ENCODE data around the gene MYO18A.
"Not testable (repeated sequence)": the region's sequence is repeated elsewhere in the genome, so short reads cannot be mapped to it uniquely, and the experiment has no call there.

MYO18A gene

GRCh38 chr17:29180034-29180787, at the start of gene MYO18A:
Gene MYO18A, minus strand, starts transcription at chr17:29180398. Its CDS starts 13,458 bp downstream, at chr17:29166940.
- peak; percentile 74 to 76 for DNase-seq

GRCh38 chr17:29225396-29225795, 45.2 kb upstream of the MYO18A start:
- no peak for DNase-seq

GRCh38 chr17:29221338-29221737, 41.1 kb upstream of the MYO18A start:
- not testable (repeated sequence) for DNase-seq

GRCh38 chr17:29219378-29220047, 39.3 kb upstream of the MYO18A start:
- DNase-seq, result peak; percentile 69 to 76

- DNase-seq, result no peak
Observed at GRCh38 chr17:29216856-29217255, 36.7 kb upstream of the MYO18A start.

- DNase-seq, result no peak
Observed at GRCh38 chr17:29216181-29216580, 36.0 kb upstream of the MYO18A start.

- no peak for DNase-seq
Observed at GRCh38 chr17:29215717-29216116, 35.5 kb upstream of the MYO18A start.

- DNase-seq, result no peak
Observed at GRCh38 chr17:29215174-29215573, 35.0 kb upstream of the MYO18A start.

- DNase-seq, result peak; percentile 3 to 65
Observed at GRCh38 chr17:29214215-29215146, 34.3 kb upstream of the MYO18A start.

- no peak for DNase-seq
Observed at GRCh38 chr17:29212681-29213121, 32.5 kb upstream of the MYO18A start.

GRCh38 chr17:29212094-29212631, 32.0 kb upstream of the MYO18A start:
- no peak for DNase-seq

- DNase-seq, result no peak
Observed at GRCh38 chr17:29210879-29211278, 30.7 kb upstream of the MYO18A start.

GRCh38 chr17:29209073-29209472, 28.9 kb upstream of the MYO18A start:
- DNase-seq, result no peak

- DNase-seq, result no peak
Observed at GRCh38 chr17:29207975-29208374, 27.8 kb upstream of the MYO18A start.

GRCh38 chr17:29205047-29205446, 24.8 kb upstream of the MYO18A start:
- no peak for DNase-seq

GRCh38 chr17:29204068-29204804, 24.0 kb upstream of the MYO18A start:
- not testable (repeated sequence) for DNase-seq

GRCh38 chr17:29197516-29198272, 17.5 kb upstream of the MYO18A start:
- DNase-seq, result no peak

- no peak for DNase-seq
Observed at GRCh38 chr17:29196769-29197515, 16.7 kb upstream of the MYO18A start.

- peak in 1 of 2 donors; percentile 48 for DNase-seq
Observed at GRCh38 chr17:29195465-29196081, 15.4 kb upstream of the MYO18A start.

- DNase-seq, result no peak
Observed at GRCh38 chr17:29194669-29195068, 14.5 kb upstream of the MYO18A start.
